Measurements from ENCODE around the gene IL1RN.

GRCh38 chr2:113132414-113133021 lies 5.1 kb downstream of the IL1RN start:
- no peak for TF ChIP-seq CTCF (conservative IDR thresholded peaks at IDR 0.05 in 1 of 2, IDR thresholded peaks at IDR 0.05 in 1 of 2; ENCODE audit: extremely low read depth in 1 of 2, insufficient read depth in 1 of 2, low read depth in 1 of 2, low read length in 2 of 2)
- TF ChIP-seq EZH2 (IDR thresholded peaks at IDR 0.05; ENCODE audit: borderline replicate concordance, low read length) = no peak

Data from mammary epithelial cell (primary cell).